Peyer's patch (tissue), 4 donors: Measurements from ENCODE around the gene SRGAP1. TPM values are rescaled to one million over a fixed set of nuclear protein-coding genes. Genes with fewer than 3 reads are reported as not detected.
A peak's percentile ranks its signal among the peaks of the same experiment; 100 is the strongest.

Experiments used
- DNase-seq, 3 donors: peaks; one replicate each; pipeline ENCODE4 v3.0.0-alpha.2; 2017 to 2019
- H3K27ac ChIP-seq, 4 donors: fragments of 200-600 bp; sonication (generic); one replicate each; pipeline ENCODE4 v1.5.1; 2016 to 2019
- H3K27me3 ChIP-seq, 2 donors: fragments of 200-600 bp; sonication (generic); one replicate each; pipeline ENCODE4 v1.5.1; 2019
- H3K36me3 ChIP-seq, 3 donors: fragments of 200-600 bp; sonication (generic); one replicate each; pipeline ENCODE4 v1.5.1; 2016 to 2019
- H3K4me1 ChIP-seq, 4 donors: fragments of 200-600 bp; sonication (generic); one replicate each; pipeline ENCODE4 v1.5.1; 2016 to 2019
- H3K4me3 ChIP-seq, 4 donors: fragments of 200-600 bp; sonication (generic); 1 replicate in 3 of 4; 2 replicates in 1 of 4; pipeline ENCODE4 v1.5.1; 2016 to 2019; ENCODE audit warnings: mild to moderate bottlenecking in 1 of 4
- H3K9me3 ChIP-seq, 4 donors: fragments of 200-600 bp; sonication (generic); one replicate each; pipeline ENCODE4 v1.5.1; 2016 to 2019; ENCODE audit warnings: mild to moderate bottlenecking in 1 of 4
- CTCF ChIP-seq, 6 experiments: fragments of 450-650 bp in 4 of 6; fragments of 200-600 bp in 2 of 6; sonication (generic) in 1 of 6; IDR thresholded peaks; one replicate each; pipeline ENCODE4 v1.5.1; 2017 to 2019; ENCODE audit warnings: antibody characterized with exemption in 6 of 6, mild to moderate bottlenecking in 3 of 6, moderate library complexity in 1 of 6
- POLR2A ChIP-seq, 2 donors: fragments of 450-650 bp; IDR thresholded peaks; one replicate each; pipeline ENCODE4 v1.5.1; 2017; ENCODE audit warnings: antibody characterized with exemption in 2 of 2, mild to moderate bottlenecking in 2 of 2, moderate library complexity in 2 of 2
- total RNA-seq, 4 donors: library from RNA; depleted of rRNA; stranded (reverse); fragments of >200 nt; gene quantifications; one replicate each; pipeline ENCODE4 v1.1.0, GENCODE V29; 2016

Gene SRGAP1
- total RNA-seq, 4 donors from 2014 or later, result 5.8 to 92.4 (median 16.4) TPM

- no peaks in the 10 kb centered on the region for H3K36me3 ChIP-seq
- peak in 1 of 3 donors; percentile 76 for DNase-seq
- H3K4me1 ChIP-seq, result peaks cover 0 to 9% (median 0%) of the 10 kb centered on the region in 4 donors
- H3K9me3 ChIP-seq, result no peaks in the 10 kb centered on the region
- H3K4me3 ChIP-seq, result no peak overlapping the region
- H3K27me3 ChIP-seq, result no peaks in the 10 kb centered on the region
- peak overlapping the region; percentile 33 to 48 (median 46) for H3K27ac ChIP-seq
- no peak for TF ChIP-seq CTCF (IDR thresholded peaks at IDR 0.05)
- TF ChIP-seq POLR2A (IDR thresholded peaks at IDR 0.05), result no peak
Observed at GRCh38 chr12:64088431-64089349, 244.2 kb downstream of the SRGAP1 start.

GRCh38 chr12:64090047-64090446, 245.5 kb downstream of the SRGAP1 start:
- H3K27ac ChIP-seq, result no peak overlapping the region
- DNase-seq, result no peak
- H3K36me3 ChIP-seq, result no peaks in the 10 kb centered on the region
- no peaks in the 10 kb centered on the region for H3K27me3 ChIP-seq
- TF ChIP-seq POLR2A (IDR thresholded peaks at IDR 0.05) (no peak), CTCF (IDR thresholded peaks at IDR 0.05) (no peak)
- H3K9me3 ChIP-seq, result no peaks in the 10 kb centered on the region
- H3K4me3 ChIP-seq, result no peak overlapping the region
- H3K4me1 ChIP-seq, result peaks cover 0 to 9% (median 0%) of the 10 kb centered on the region in 4 donors

GRCh38 chr12:64091186-64091585, 246.7 kb downstream of the SRGAP1 start:
- H3K9me3 ChIP-seq, result no peaks in the 10 kb centered on the region
- DNase-seq, result no peak

GRCh38 chr12:64092507-64093196, 248.2 kb downstream of the SRGAP1 start:
- H3K4me1 ChIP-seq, result peaks cover 0 to 9% (median 0%) of the 10 kb centered on the region in 4 donors
- no peak for TF ChIP-seq POLR2A (IDR thresholded peaks at IDR 0.05)
- no peak for TF ChIP-seq CTCF (IDR thresholded peaks at IDR 0.05)
- no peaks in the 10 kb centered on the region for H3K27me3 ChIP-seq
- DNase-seq, result no peak
- no peak overlapping the region for H3K27ac ChIP-seq
- H3K9me3 ChIP-seq, result no peaks in the 10 kb centered on the region
- peaks cover 0 to 2% (median 0%) of the 10 kb centered on the region in 3 donors for H3K36me3 ChIP-seq
- no peak overlapping the region for H3K4me3 ChIP-seq

More at GRCh38 chr12:64091186-64091585, 246.7 kb downstream of the SRGAP1 start:
- H3K27ac ChIP-seq, result no peak overlapping the region
- H3K27me3 ChIP-seq, result no peaks in the 10 kb centered on the region
- no peaks in the 10 kb centered on the region for H3K36me3 ChIP-seq
- H3K4me3 ChIP-seq, result no peak overlapping the region
- peaks cover 0 to 9% (median 0%) of the 10 kb centered on the region in 4 donors for H3K4me1 ChIP-seq
- TF ChIP-seq POLR2A (IDR thresholded peaks at IDR 0.05), result no peak
- TF ChIP-seq CTCF (IDR thresholded peaks at IDR 0.05), result no peak

- H3K9me3 ChIP-seq, result no peaks in the 10 kb centered on the region
- no peak for DNase-seq
- no peak overlapping the region for H3K27ac ChIP-seq
- peaks cover 0 to 2% (median 0%) of the 10 kb centered on the region in 3 donors for H3K36me3 ChIP-seq
- no peaks in the 10 kb centered on the region for H3K27me3 ChIP-seq
- H3K4me3 ChIP-seq, result no peak overlapping the region
- H3K4me1 ChIP-seq, result peaks cover 0 to 7% (median 0%) of the 10 kb centered on the region in 4 donors
- no peak for TF ChIP-seq CTCF (IDR thresholded peaks at IDR 0.05)
- no peak for TF ChIP-seq POLR2A (IDR thresholded peaks at IDR 0.05)
Observed at GRCh38 chr12:64093689-64094088, 249.2 kb downstream of the SRGAP1 start.
